ENCODE data around the gene IRF6. TPM values are rescaled to one million over a fixed set of nuclear protein-coding genes. Genes with fewer than 3 reads are reported as not detected.

IRF6 gene
- total and polyA plus RNA-seq, 2 donors (not counting 1 experiment from before 2014, with no cell fraction given) = 0.66 to 1.00 TPM

DNA sequence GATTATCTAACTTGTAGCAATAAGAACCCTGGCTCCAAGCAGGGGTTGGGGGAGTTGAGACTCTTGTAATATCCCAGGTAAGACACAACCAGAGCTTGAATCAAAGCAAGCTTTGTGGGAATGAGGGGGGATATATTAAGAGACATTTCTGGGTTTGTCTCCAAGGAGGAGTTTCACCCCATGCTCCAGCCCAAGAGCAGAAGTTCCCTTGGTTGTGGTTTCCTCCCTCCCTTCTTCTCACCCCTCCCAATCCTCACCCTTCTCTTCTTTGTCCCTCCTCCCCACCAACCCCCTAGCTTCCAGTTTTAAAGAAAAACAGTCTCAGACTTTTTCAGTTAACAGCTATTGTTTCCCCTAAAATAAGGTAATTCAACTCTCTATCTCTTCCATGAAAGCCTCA is 38.2 kb downstream of the IRF6 start:
- no peaks in the 10 kb centered on the region for H3K27me3 ChIP-seq (ENCODE audit: control insufficient read depth, insufficient read depth, low read length)
- no peak overlapping the region for H3K27ac ChIP-seq (ENCODE audit: insufficient read depth, low read length)
- H2AFZ ChIP-seq (ENCODE audit: low read length) = no peak overlapping the region
- TF ChIP-seq, protein P1, sequence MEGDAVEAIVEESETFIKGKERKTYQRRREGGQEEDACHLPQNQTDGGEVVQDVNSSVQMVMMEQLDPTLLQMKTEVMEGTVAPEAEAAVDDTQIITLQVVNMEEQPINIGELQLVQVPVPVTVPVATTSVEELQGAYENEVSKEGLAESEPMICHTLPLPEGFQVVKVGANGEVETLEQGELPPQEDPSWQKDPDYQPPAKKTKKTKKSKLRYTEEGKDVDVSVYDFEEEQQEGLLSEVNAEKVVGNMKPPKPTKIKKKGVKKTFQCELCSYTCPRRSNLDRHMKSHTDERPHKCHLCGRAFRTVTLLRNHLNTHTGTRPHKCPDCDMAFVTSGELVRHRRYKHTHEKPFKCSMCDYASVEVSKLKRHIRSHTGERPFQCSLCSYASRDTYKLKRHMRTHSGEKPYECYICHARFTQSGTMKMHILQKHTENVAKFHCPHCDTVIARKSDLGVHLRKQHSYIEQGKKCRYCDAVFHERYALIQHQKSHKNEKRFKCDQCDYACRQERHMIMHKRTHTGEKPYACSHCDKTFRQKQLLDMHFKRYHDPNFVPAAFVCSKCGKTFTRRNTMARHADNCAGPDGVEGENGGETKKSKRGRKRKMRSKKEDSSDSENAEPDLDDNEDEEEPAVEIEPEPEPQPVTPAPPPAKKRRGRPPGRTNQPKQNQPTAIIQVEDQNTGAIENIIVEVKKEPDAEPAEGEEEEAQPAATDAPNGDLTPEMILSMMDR (conservative IDR thresholded peaks at IDR 0.05 in 1 of 2, IDR thresholded peaks at IDR 0.05 in 1 of 2; ENCODE audit: low read depth in 1 of 2, low read length in 2 of 2) = no peak
- no peak for TF ChIP-seq EZH2 (IDR thresholded peaks at IDR 0.05; ENCODE audit: low read length, missing control alignments)
- H3K36me3 ChIP-seq (ENCODE audit: control insufficient read depth, insufficient read depth, low read length) = no peaks in the 10 kb centered on the region
- no peaks in the 10 kb centered on the region for H3K9me3 ChIP-seq (ENCODE audit: control insufficient read depth, insufficient read depth, low read depth, low read length)
- H3K4me1 ChIP-seq (ENCODE audit: control insufficient read depth, extremely low read depth, insufficient read depth, low read length) = peaks cover 17% of the 10 kb centered on the region
- DNase-seq (ENCODE audit: low read depth in 2 of 2) = no peak
- H3K9ac ChIP-seq (ENCODE audit: insufficient read depth, low read length) = no peak overlapping the region
- no peak overlapping the region for H3K4me2 ChIP-seq (ENCODE audit: extremely low read depth, insufficient read depth, low read length)
- H3K79me2 ChIP-seq (ENCODE audit: control insufficient read depth, insufficient read depth, low read length) = no peaks in the 10 kb centered on the region
- no peaks in the 10 kb centered on the region for H4K20me1 ChIP-seq (ENCODE audit: control insufficient read depth, extremely low read depth, insufficient read depth, low read length)
- no peak overlapping the region for H3K4me3 ChIP-seq (replicated peaks in 1 of 4; ENCODE audit: control extremely low read depth in 1 of 4, insufficient read depth in 1 of 4, low read depth in 3 of 4, low read length in 4 of 4)

DNA sequence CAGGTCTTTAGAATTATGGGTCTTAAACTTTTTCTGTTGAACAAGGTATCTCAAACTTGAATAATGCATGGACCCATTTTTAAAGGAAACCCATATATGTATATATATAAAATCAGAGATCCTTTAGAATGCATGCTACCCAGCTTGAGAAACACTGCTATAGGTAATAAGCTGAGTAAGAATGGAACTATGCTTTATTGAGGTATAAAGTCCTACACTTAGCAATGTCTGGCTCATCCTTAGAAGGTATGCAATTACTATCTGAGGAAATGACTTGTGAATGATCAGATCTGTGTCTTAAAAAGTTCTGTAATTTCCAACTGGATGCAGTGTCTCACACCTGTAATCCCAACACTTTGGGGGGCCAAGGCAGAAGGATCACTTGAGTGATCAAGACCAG is 38.8 kb downstream of the IRF6 start:
- Histone ChIP-seq H3K9ac (ENCODE audit: insufficient read depth, low read length) (no peak overlapping the region), H2AFZ (ENCODE audit: low read length) (no peak overlapping the region), H3K79me2 (ENCODE audit: control insufficient read depth, insufficient read depth, low read length) (no peaks in the 10 kb centered on the region), H3K4me3 (replicated peaks in 1 of 4; ENCODE audit: control extremely low read depth in 1 of 4, insufficient read depth in 1 of 4, low read depth in 3 of 4, low read length in 4 of 4) (no peak overlapping the region), H3K36me3 (ENCODE audit: control insufficient read depth, insufficient read depth, low read length) (no peaks in the 10 kb centered on the region), H3K27ac (ENCODE audit: insufficient read depth, low read length) (no peak overlapping the region), H3K4me1 (ENCODE audit: control insufficient read depth, extremely low read depth, insufficient read depth, low read length) (peaks cover 17% of the 10 kb centered on the region), H3K4me2 (ENCODE audit: extremely low read depth, insufficient read depth, low read length) (no peak overlapping the region), H3K9me3 (ENCODE audit: control insufficient read depth, insufficient read depth, low read depth, low read length) (no peaks in the 10 kb centered on the region), H3K27me3 (ENCODE audit: control insufficient read depth, insufficient read depth, low read length) (no peaks in the 10 kb centered on the region), H4K20me1 (ENCODE audit: control insufficient read depth, extremely low read depth, insufficient read depth, low read length) (no peaks in the 10 kb centered on the region)
- no peak for DNase-seq (ENCODE audit: low read depth in 2 of 2)
- no peak for TF ChIP-seq EZH2 (IDR thresholded peaks at IDR 0.05; ENCODE audit: low read length, missing control alignments)
- TF ChIP-seq, protein P1 (conservative IDR thresholded peaks at IDR 0.05 in 1 of 2, IDR thresholded peaks at IDR 0.05 in 1 of 2; ENCODE audit: low read depth in 1 of 2, low read length in 2 of 2) = no peak

DNA sequence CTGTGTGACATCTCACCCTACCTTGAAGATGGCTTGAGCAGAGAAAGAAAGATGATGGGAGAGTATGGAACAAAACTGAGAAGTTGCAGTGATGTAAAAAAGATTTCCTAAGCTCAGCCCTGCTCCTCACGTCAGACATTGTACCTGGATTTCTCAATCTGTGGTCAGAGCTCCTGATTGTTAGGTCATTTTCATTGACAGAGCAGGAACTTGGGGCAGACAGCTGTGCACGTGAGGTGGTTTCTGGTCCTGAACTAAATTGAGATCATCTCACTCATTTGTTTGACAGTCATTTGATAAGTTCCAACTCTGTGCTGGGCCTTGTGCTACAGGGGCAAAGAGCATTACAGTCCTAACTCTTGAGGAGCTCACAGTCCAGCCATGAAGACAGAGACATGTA is 39.9 kb downstream of the IRF6 start:
- no peak overlapping the region for H3K4me3 ChIP-seq (replicated peaks in 1 of 4; ENCODE audit: control extremely low read depth in 1 of 4, insufficient read depth in 1 of 4, low read depth in 3 of 4, low read length in 4 of 4)
- no peaks in the 10 kb centered on the region for H4K20me1 ChIP-seq (ENCODE audit: control insufficient read depth, extremely low read depth, insufficient read depth, low read length)
- H3K9ac ChIP-seq (ENCODE audit: insufficient read depth, low read length) = no peak overlapping the region
- H3K9me3 ChIP-seq (ENCODE audit: control insufficient read depth, insufficient read depth, low read depth, low read length) = no peaks in the 10 kb centered on the region
- no peak for DNase-seq (ENCODE audit: low read depth in 2 of 2)
- no peak overlapping the region for H2AFZ ChIP-seq (ENCODE audit: low read length)
- H3K27ac ChIP-seq (ENCODE audit: insufficient read depth, low read length) = no peak overlapping the region
- H3K4me1 ChIP-seq (ENCODE audit: control insufficient read depth, extremely low read depth, insufficient read depth, low read length) = peaks cover 17% of the 10 kb centered on the region
- no peak overlapping the region for H3K4me2 ChIP-seq (ENCODE audit: extremely low read depth, insufficient read depth, low read length)
- no peaks in the 10 kb centered on the region for H3K36me3 ChIP-seq (ENCODE audit: control insufficient read depth, insufficient read depth, low read length)
- TF ChIP-seq, protein P1 (conservative IDR thresholded peaks at IDR 0.05 in 1 of 2, IDR thresholded peaks at IDR 0.05 in 1 of 2; ENCODE audit: low read depth in 1 of 2, low read length in 2 of 2) = no peak
- TF ChIP-seq EZH2 (IDR thresholded peaks at IDR 0.05; ENCODE audit: low read length, missing control alignments) = no peak
- no peaks in the 10 kb centered on the region for H3K27me3 ChIP-seq (ENCODE audit: control insufficient read depth, insufficient read depth, low read length)
- H3K79me2 ChIP-seq (ENCODE audit: control insufficient read depth, insufficient read depth, low read length) = no peaks in the 10 kb centered on the region

All from fibroblast of lung (primary cell).